ENCODE data around the gene ATP1B2. TPM values are rescaled to one million over a fixed set of nuclear protein-coding genes. Genes with fewer than 3 reads are reported as not detected.

ATP1B2 gene
- total RNA-seq, 1 donor from 2014 or later, result 3.0 TPM

GRCh38 chr17:7651097-7651664 lies 455 bp downstream of the ATP1B2 start:
- peak overlapping the region; percentile 78 for H3K4me3 Mint-ChIP-seq (ENCODE audit: unreplicated experiment)
- TF ChIP-seq CTCF (IDR thresholded peaks at IDR 0.05), result no peak
- H3K27me3 Mint-ChIP-seq (ENCODE audit: unreplicated experiment), result peaks cover 45% of the 10 kb centered on the region
- H3K9me3 Mint-ChIP-seq (ENCODE audit: unreplicated experiment), result no peaks in the 10 kb centered on the region
- no peak for DNase-seq (ENCODE audit: extremely low spot score, unreplicated experiment)
- peaks cover 16% of the 10 kb centered on the region for H3K4me1 Mint-ChIP-seq (ENCODE audit: unreplicated experiment)
- H3K27ac Mint-ChIP-seq (ENCODE audit: unreplicated experiment), result no peak overlapping the region
- H3K36me3 Mint-ChIP-seq (ENCODE audit: unreplicated experiment), result no peaks in the 10 kb centered on the region

GRCh38 chr17:7651665-7652387 lies 1.1 kb downstream of the ATP1B2 start:
- no peak for TF ChIP-seq CTCF (IDR thresholded peaks at IDR 0.05)
- Mint-ChIP-seq H3K27me3 (ENCODE audit: unreplicated experiment) (peaks cover 39% of the 10 kb centered on the region), H3K9me3 (ENCODE audit: unreplicated experiment) (no peaks in the 10 kb centered on the region), H3K4me1 (ENCODE audit: unreplicated experiment) (peaks cover 16% of the 10 kb centered on the region), H3K27ac (ENCODE audit: unreplicated experiment) (no peak overlapping the region), H3K36me3 (ENCODE audit: unreplicated experiment) (no peaks in the 10 kb centered on the region), H3K4me3 (ENCODE audit: unreplicated experiment) (peak overlapping the region; percentile 58)
- no peak for DNase-seq (ENCODE audit: extremely low spot score, unreplicated experiment)

- TF ChIP-seq CTCF (IDR thresholded peaks at IDR 0.05), result no peak
- DNase-seq (ENCODE audit: extremely low spot score, unreplicated experiment), result no peak
- Mint-ChIP-seq H3K27me3 (ENCODE audit: unreplicated experiment) (peaks cover 42% of the 10 kb centered on the region), H3K9me3 (ENCODE audit: unreplicated experiment) (no peaks in the 10 kb centered on the region), H3K36me3 (ENCODE audit: unreplicated experiment) (no peaks in the 10 kb centered on the region), H3K4me3 (ENCODE audit: unreplicated experiment) (no peak overlapping the region), H3K4me1 (ENCODE audit: unreplicated experiment) (peaks cover 22% of the 10 kb centered on the region), H3K27ac (ENCODE audit: unreplicated experiment) (no peak overlapping the region)
Observed at GRCh38 chr17:7652388-7653356, 1.9 kb downstream of the ATP1B2 start.

GRCh38 chr17:7654832-7655540 lies 4.3 kb downstream of the ATP1B2 start:
- H3K4me1 Mint-ChIP-seq (ENCODE audit: unreplicated experiment), result peaks cover 21% of the 10 kb centered on the region
- no peaks in the 10 kb centered on the region for H3K36me3 Mint-ChIP-seq (ENCODE audit: unreplicated experiment)
- no peak overlapping the region for H3K4me3 Mint-ChIP-seq (ENCODE audit: unreplicated experiment)
- H3K27me3 Mint-ChIP-seq (ENCODE audit: unreplicated experiment), result peaks cover 36% of the 10 kb centered on the region
- no peaks in the 10 kb centered on the region for H3K9me3 Mint-ChIP-seq (ENCODE audit: unreplicated experiment)
- H3K27ac Mint-ChIP-seq (ENCODE audit: unreplicated experiment), result no peak overlapping the region
- no peak for TF ChIP-seq CTCF (IDR thresholded peaks at IDR 0.05)
- DNase-seq (ENCODE audit: extremely low spot score, unreplicated experiment), result no peak

Measured in osteocyte (in vitro differentiated cells).